WERI-Rb-1 (cell line): ENCODE results near the gene LANCL1.
A peak's percentile ranks its signal among the peaks of the same experiment; 100 is the strongest.

ENCODE experiments used
- DNase-seq: peaks from one replicate; pipeline ENCODE4 v3.0.0-alpha.2; 2020
- H3K27ac ChIP-seq: fragments of 250-450 bp; sonication (Bioruptor Pico); 2 replicates; pipeline ENCODE4 v1.5.1; 2020; ENCODE audit warnings: mild to moderate bottlenecking, moderate library complexity
- H3K27me3 ChIP-seq: fragments of 250-450 bp; sonication (Bioruptor Pico); 2 replicates; pipeline ENCODE4 v1.5.1; 2021; ENCODE audit warnings: mild to moderate bottlenecking, low read depth, moderate library complexity; ENCODE audit not compliant: insufficient read depth, severe bottlenecking
- H3K36me3 ChIP-seq: fragments of 250-450 bp; sonication (Bioruptor Pico); 2 replicates; pipeline ENCODE4 v1.5.1; 2020; ENCODE audit warnings: mild to moderate bottlenecking, moderate library complexity
- H3K4me3 ChIP-seq: 2 replicates; pipeline ENCODE4 v1.5.1; 2011; ENCODE audit warnings: low read depth, mild to moderate bottlenecking, control low read depth, low read length
- H3K9me3 ChIP-seq: fragments of 250-450 bp; sonication (Bioruptor Pico); 2 replicates; pipeline ENCODE4 v1.5.1; 2021; ENCODE audit warnings: mild to moderate bottlenecking, moderate library complexity; ENCODE audit not compliant: severe bottlenecking
- CTCF ChIP-seq: IDR thresholded peaks from 2 replicates; pipeline ENCODE4 v1.5.1; 2011; ENCODE audit warnings: low read depth, mild to moderate bottlenecking, control low read depth, inconsistent platforms, low read length

LANCL1 gene

GRCh38 chr2:210481601-210482175 lies 5.1 kb upstream of the LANCL1 start:
- DNase-seq, result no peak
- H3K4me3 ChIP-seq, result no peak overlapping the region

GRCh38 chr2:210480764-210481163 lies 4.2 kb upstream of the LANCL1 start:
- no peaks in the 10 kb centered on the region for H3K36me3 ChIP-seq
- no peaks in the 10 kb centered on the region for H3K9me3 ChIP-seq
- no peak overlapping the region for H3K27ac ChIP-seq
- no peaks in the 10 kb centered on the region for H3K27me3 ChIP-seq
- H3K4me3 ChIP-seq, result no peak overlapping the region
- no peak for TF ChIP-seq CTCF
- no peak for DNase-seq

More at GRCh38 chr2:210481601-210482175, 5.1 kb upstream of the LANCL1 start:
- Histone ChIP-seq H3K27me3 (no peaks in the 10 kb centered on the region), H3K27ac (no peak overlapping the region), H3K36me3 (no peaks in the 10 kb centered on the region), H3K9me3 (no peaks in the 10 kb centered on the region)
- no peak for TF ChIP-seq CTCF

GRCh38 chr2:210480079-210480478 lies 3.5 kb upstream of the LANCL1 start:
- H3K36me3 ChIP-seq, result no peaks in the 10 kb centered on the region
- no peaks in the 10 kb centered on the region for H3K9me3 ChIP-seq
- H3K4me3 ChIP-seq, result no peak overlapping the region
- no peaks in the 10 kb centered on the region for H3K27me3 ChIP-seq
- DNase-seq, result no peak
- no peak overlapping the region for H3K27ac ChIP-seq
- no peak for TF ChIP-seq CTCF

GRCh38 chr2:210478661-210479060 lies 2.1 kb upstream of the LANCL1 start:
- peaks cover 5% of the 10 kb centered on the region; the same call in 1 of the 2 replicates for H3K36me3 ChIP-seq
- no peak overlapping the region for H3K4me3 ChIP-seq
- H3K27ac ChIP-seq, result no peak overlapping the region
- no peak for DNase-seq
- H3K9me3 ChIP-seq, result no peaks in the 10 kb centered on the region
- H3K27me3 ChIP-seq, result no peaks in the 10 kb centered on the region
- TF ChIP-seq CTCF, result no peak

- no peak overlapping the region for H3K4me3 ChIP-seq
- peaks cover 12% of the 10 kb centered on the region; the same call in 1 of the 2 replicates for H3K36me3 ChIP-seq
- H3K27ac ChIP-seq, result no peak overlapping the region
- DNase-seq, result peak; percentile 13
- H3K27me3 ChIP-seq, result no peaks in the 10 kb centered on the region
- TF ChIP-seq CTCF, result no peak
- no peaks in the 10 kb centered on the region for H3K9me3 ChIP-seq
These were observed 937 bp upstream of the LANCL1 start for GRCh38 chr2:210477496-210477895.

GRCh38 chr2:210475706-210476105 lies 853 bp downstream of the LANCL1 start:
- no peak for DNase-seq
- Histone ChIP-seq H3K27ac (no peak overlapping the region), H3K4me3 (peak overlapping the region; percentile 86), H3K27me3 (no peaks in the 10 kb centered on the region), H3K36me3 (peaks cover 22% of the 10 kb centered on the region), H3K9me3 (no peaks in the 10 kb centered on the region)
- no peak for TF ChIP-seq CTCF
